Measurements from ENCODE around the gene SLC35E3. TPM values are rescaled to one million over a fixed set of nuclear protein-coding genes. Genes with fewer than 3 reads are reported as not detected.

Gene SLC35E3
- total and polyA plus RNA-seq, 2 of the 13 experiments (the other 11 are each of a cell fraction or from before 2014, with no cell fraction given): 13.0 to 22.1 TPM

GRCh38 chr12:68803948-68804656 lies 58.1 kb downstream of the SLC35E3 start (continued):
- TF ChIP-seq, protein P1, sequence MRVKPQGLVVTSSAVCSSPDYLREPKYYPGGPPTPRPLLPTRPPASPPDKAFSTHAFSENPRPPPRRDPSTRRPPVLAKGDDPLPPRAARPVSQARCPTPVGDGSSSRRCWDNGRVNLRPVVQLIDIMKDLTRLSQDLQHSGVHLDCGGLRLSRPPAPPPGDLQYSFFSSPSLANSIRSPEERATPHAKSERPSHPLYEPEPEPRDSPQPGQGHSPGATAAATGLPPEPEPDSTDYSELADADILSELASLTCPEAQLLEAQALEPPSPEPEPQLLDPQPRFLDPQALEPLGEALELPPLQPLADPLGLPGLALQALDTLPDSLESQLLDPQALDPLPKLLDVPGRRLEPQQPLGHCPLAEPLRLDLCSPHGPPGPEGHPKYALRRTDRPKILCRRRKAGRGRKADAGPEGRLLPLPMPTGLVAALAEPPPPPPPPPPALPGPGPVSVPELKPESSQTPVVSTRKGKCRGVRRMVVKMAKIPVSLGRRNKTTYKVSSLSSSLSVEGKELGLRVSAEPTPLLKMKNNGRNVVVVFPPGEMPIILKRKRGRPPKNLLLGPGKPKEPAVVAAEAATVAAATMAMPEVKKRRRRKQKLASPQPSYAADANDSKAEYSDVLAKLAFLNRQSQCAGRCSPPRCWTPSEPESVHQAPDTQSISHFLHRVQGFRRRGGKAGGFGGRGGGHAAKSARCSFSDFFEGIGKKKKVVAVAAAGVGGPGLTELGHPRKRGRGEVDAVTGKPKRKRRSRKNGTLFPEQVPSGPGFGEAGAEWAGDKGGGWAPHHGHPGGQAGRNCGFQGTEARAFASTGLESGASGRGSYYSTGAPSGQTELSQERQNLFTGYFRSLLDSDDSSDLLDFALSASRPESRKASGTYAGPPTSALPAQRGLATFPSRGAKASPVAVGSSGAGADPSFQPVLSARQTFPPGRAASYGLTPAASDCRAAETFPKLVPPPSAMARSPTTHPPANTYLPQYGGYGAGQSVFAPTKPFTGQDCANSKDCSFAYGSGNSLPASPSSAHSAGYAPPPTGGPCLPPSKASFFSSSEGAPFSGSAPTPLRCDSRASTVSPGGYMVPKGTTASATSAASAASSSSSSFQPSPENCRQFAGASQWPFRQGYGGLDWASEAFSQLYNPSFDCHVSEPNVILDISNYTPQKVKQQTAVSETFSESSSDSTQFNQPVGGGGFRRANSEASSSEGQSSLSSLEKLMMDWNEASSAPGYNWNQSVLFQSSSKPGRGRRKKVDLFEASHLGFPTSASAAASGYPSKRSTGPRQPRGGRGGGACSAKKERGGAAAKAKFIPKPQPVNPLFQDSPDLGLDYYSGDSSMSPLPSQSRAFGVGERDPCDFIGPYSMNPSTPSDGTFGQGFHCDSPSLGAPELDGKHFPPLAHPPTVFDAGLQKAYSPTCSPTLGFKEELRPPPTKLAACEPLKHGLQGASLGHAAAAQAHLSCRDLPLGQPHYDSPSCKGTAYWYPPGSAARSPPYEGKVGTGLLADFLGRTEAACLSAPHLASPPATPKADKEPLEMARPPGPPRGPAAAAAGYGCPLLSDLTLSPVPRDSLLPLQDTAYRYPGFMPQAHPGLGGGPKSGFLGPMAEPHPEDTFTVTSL (CRISPR knock-in tag; IDR thresholded peaks at IDR 0.05; ENCODE audit: borderline replicate concordance): peak; percentile 33; the same call in 1 of the 2 replicates
- TF ChIP-seq ZMYM2 (CRISPR knock-in tag; IDR thresholded peaks at IDR 0.05): no peak
- TF ChIP-seq ZNF317 (CRISPR knock-in tag; IDR thresholded peaks at IDR 0.05): 0 out of 2 replicates have a peak, but pooled peaks have one; percentile 16
- TF ChIP-seq ZBTB3 (CRISPR knock-in tag; IDR thresholded peaks at IDR 0.05; ENCODE audit: borderline replicate concordance, low read depth): no peak
- TF ChIP-seq MTA3 (CRISPR knock-in tag; IDR thresholded peaks at IDR 0.05): no peak
- TF ChIP-seq TEF (CRISPR knock-in tag; IDR thresholded peaks at IDR 0.05): no peak
- TF ChIP-seq TEAD3 (CRISPR knock-in tag; optimal IDR thresholded peaks at IDR 0.05; ENCODE audit: borderline replicate concordance): peak; percentile 58
- TF ChIP-seq AKAP8 (CRISPR knock-in tag; IDR thresholded peaks at IDR 0.05): 0 out of 2 replicates have a peak, but pooled peaks have one; percentile 1
- TF ChIP-seq ARNT2 (CRISPR knock-in tag; IDR thresholded peaks at IDR 0.05; ENCODE audit: low read depth): no peak
- no peak for TF ChIP-seq ZNF570 (CRISPR knock-in tag; IDR thresholded peaks at IDR 0.05; ENCODE audit: borderline replicate concordance)
- TF ChIP-seq KDM3A (CRISPR knock-in tag; IDR thresholded peaks at IDR 0.05; ENCODE audit: low read depth): no peak
- no peak for TF ChIP-seq CREB1 (IDR thresholded peaks at IDR 0.05)
- 0 out of 2 replicates have a peak, but pooled peaks have one; percentile 33 for TF ChIP-seq CREB1 (CRISPR knock-in tag; IDR thresholded peaks at IDR 0.05)
- no peak for TF ChIP-seq IRX3 (CRISPR knock-in tag; IDR thresholded peaks at IDR 0.05; ENCODE audit: borderline replicate concordance, low read depth)
- no peak for TF ChIP-seq ZNF3 (CRISPR knock-in tag; IDR thresholded peaks at IDR 0.05)
- no peak for TF ChIP-seq ZNF264 (CRISPR knock-in tag; IDR thresholded peaks at IDR 0.05)
- TF ChIP-seq LCORL (IDR thresholded peaks at IDR 0.05): no peak
- TF ChIP-seq LCORL (CRISPR knock-in tag; IDR thresholded peaks at IDR 0.05): no peak

Measured in HepG2 (cell line).